Measurements from ENCODE around the gene ZNF552. TPM values are rescaled to one million over a fixed set of nuclear protein-coding genes. Genes with fewer than 3 reads are reported as not detected.
A peak's percentile ranks its signal among the peaks of the same experiment; 100 is the strongest.
"Not testable (repeated sequence)": the region's sequence is repeated elsewhere in the genome, so short reads cannot be mapped to it uniquely, and the experiment has no call there.

The ZNF552 gene
- total RNA-seq, 2 experiments from 2014 or later = 6.5 to 6.7 TPM

- POLR2A ChIA-PET = interaction anchor here (1.4 to 1.6 kb wide), 2 partner anchors 31 to 384 kb away, joined by 3 to 6 read pairs; partner anchors contain the start of gene ZNF587
- H3K36me3 Mint-ChIP-seq (ENCODE audit: low read depth) = peaks cover 38% of the 10 kb centered on the region
Measured at GRCh38 chr19:57818378-57818777, 3.7 kb upstream of the ZNF552 start.

GRCh38 chr19:57817976-57818375, 3.3 kb upstream of the ZNF552 start:
- Mint-ChIP-seq H3K27me3 (no peaks in the 10 kb centered on the region), H3K4me1 (ENCODE audit: low read depth) (peaks cover 51% of the 10 kb centered on the region), H3K9me3 (no peaks in the 10 kb centered on the region), H3K27ac (no peak overlapping the region), H3K36me3 (ENCODE audit: low read depth) (peaks cover 38% of the 10 kb centered on the region), H3K4me3 (no peak overlapping the region)
- no peak for ATAC-seq
- intact Hi-C loops (cut with micrococcal nuclease) = no loop called here
- no peak for TF ChIP-seq CTCF (IDR thresholded peaks at IDR 0.05)
- DNase-seq = no peak
- ChIA-PET POLR2A (no interaction called here), CTCF (no interaction called here)

More at GRCh38 chr19:57818378-57818777, 3.7 kb upstream of the ZNF552 start:
- CTCF ChIA-PET = no interaction called here
- Mint-ChIP-seq H3K4me1 (ENCODE audit: low read depth) (peaks cover 51% of the 10 kb centered on the region), H3K27me3 (no peaks in the 10 kb centered on the region), H3K9me3 (no peaks in the 10 kb centered on the region), H3K4me3 (peak overlapping the region; percentile 98), H3K27ac (peak overlapping the region; percentile 99)
- intact Hi-C loops (cut with micrococcal nuclease) = no loop called here
- no peak for TF ChIP-seq CTCF (IDR thresholded peaks at IDR 0.05)
- DNase-seq (no peak), ATAC-seq (no peak)

GRCh38 chr19:57816652-57817051, 1.9 kb upstream of the ZNF552 start:
- intact Hi-C loops (cut with micrococcal nuclease) = no loop called here
- no peaks in the 10 kb centered on the region for H3K9me3 Mint-ChIP-seq
- no peaks in the 10 kb centered on the region for H3K27me3 Mint-ChIP-seq
- no peak overlapping the region for H3K4me3 Mint-ChIP-seq
- POLR2A ChIA-PET = no interaction called here
- H3K27ac Mint-ChIP-seq = no peak overlapping the region
- TF ChIP-seq CTCF (IDR thresholded peaks at IDR 0.05) = no peak
- H3K36me3 Mint-ChIP-seq (ENCODE audit: low read depth) = peaks cover 35% of the 10 kb centered on the region
- H3K4me1 Mint-ChIP-seq (ENCODE audit: low read depth) = peaks cover 51% of the 10 kb centered on the region
- CTCF ChIA-PET = no interaction called here
- ATAC-seq (no peak), DNase-seq (peak; percentile 15)

- intact Hi-C loops (cut with micrococcal nuclease) = no loop called here
- DNase-seq (no peak), ATAC-seq (no peak)
- no peaks in the 10 kb centered on the region for H3K27me3 Mint-ChIP-seq
- POLR2A ChIA-PET = interaction anchor here (0.6 to 1.6 kb wide), 5 partner anchors 11 to 143 kb away, joined by 3 to 6 read pairs (median 3); partner anchors contain the start of gene ZNF776
- no peaks in the 10 kb centered on the region for H3K9me3 Mint-ChIP-seq
- peaks cover 44% of the 10 kb centered on the region for H3K4me1 Mint-ChIP-seq (ENCODE audit: low read depth)
- TF ChIP-seq CTCF (IDR thresholded peaks at IDR 0.05) = no peak
- peak overlapping the region; percentile 90 for H3K27ac Mint-ChIP-seq
- H3K36me3 Mint-ChIP-seq (ENCODE audit: low read depth) = peaks cover 32% of the 10 kb centered on the region
- CTCF ChIA-PET = no interaction called here
- H3K4me3 Mint-ChIP-seq = peak overlapping the region; percentile 94
Measured at GRCh38 chr19:57815247-57816075, 748 bp upstream of the ZNF552 start.

- POLR2A ChIA-PET = interaction anchor here (1.6 kb wide), 1 partner anchor 12 kb away, joined by 6 read pairs; no protein-coding TSS in a partner anchor
- ATAC-seq (no peak), DNase-seq (no peak)
- Mint-ChIP-seq H3K4me1 (ENCODE audit: low read depth) (peaks cover 50% of the 10 kb centered on the region), H3K9me3 (no peaks in the 10 kb centered on the region), H3K27ac (peak overlapping the region; percentile 90), H3K4me3 (peak overlapping the region; percentile 94), H3K27me3 (no peaks in the 10 kb centered on the region), H3K36me3 (ENCODE audit: low read depth) (peaks cover 33% of the 10 kb centered on the region)
- no peak for TF ChIP-seq CTCF (IDR thresholded peaks at IDR 0.05)
- intact Hi-C loops (cut with micrococcal nuclease) = no loop called here
- CTCF ChIA-PET = no interaction called here
Measured at GRCh38 chr19:57813919-57814504, 701 bp downstream of the ZNF552 start.

GRCh38 chr19:57812975-57813820, 1.5 kb downstream of the ZNF552 start:
- H3K9me3 Mint-ChIP-seq; H3K27me3 Mint-ChIP-seq; CTCF ChIA-PET; POLR2A ChIA-PET; intact Hi-C loops (cut with micrococcal nuclease): not testable (repeated sequence)
- ATAC-seq (peak; percentile 17), DNase-seq (peak; percentile 35)
- Mint-ChIP-seq H3K4me3 (peak overlapping the region; percentile 94), H3K27ac (peak overlapping the region; percentile 84), H3K4me1 (ENCODE audit: low read depth) (peaks cover 50% of the 10 kb centered on the region), H3K36me3 (ENCODE audit: low read depth) (peaks cover 37% of the 10 kb centered on the region)

Measured in activated CD8-positive, alpha-beta T cell treated with anti-CD3 and anti-CD28 coated beads for 36 hours (primary cell).